Astrocyte (in vitro differentiated cells and primary cell): ENCODE measurements around the gene AGAP6.
"Not testable (repeated sequence)": the region's sequence is repeated elsewhere in the genome, so short reads cannot be mapped to it uniquely, and the experiment has no call there.

Source experiments
- CTCF ChIP-seq: IDR thresholded peaks from 2 replicates; pipeline ENCODE4 v1.5.1; 2011; ENCODE audit warnings: low read depth, mild to moderate bottlenecking, inconsistent platforms, low read length, moderate library complexity; ENCODE audit not compliant: insufficient read depth
- EZH2 ChIP-seq: IDR thresholded peaks from 2 replicates; pipeline ENCODE4 v1.6.1; 2012; ENCODE audit warnings: mild to moderate bottlenecking, low read length, inconsistent platforms; ENCODE audit not compliant: insufficient read depth

GRCh38 chr10:50056654-50057053 is 68.4 kb downstream of the AGAP6 start:
- TF ChIP-seq CTCF, EZH2: not testable (repeated sequence)
